Measurements from ENCODE around the gene NDUFA12. TPM values are rescaled to one million over a fixed set of nuclear protein-coding genes. Genes with fewer than 3 reads are reported as not detected.

Gene NDUFA12
- total RNA-seq: 100 to 1,000 TPM in 1 of 4 donors, 10 to 100 TPM in 3; 54.7 to 133 (median 89.0) TPM

DNA sequence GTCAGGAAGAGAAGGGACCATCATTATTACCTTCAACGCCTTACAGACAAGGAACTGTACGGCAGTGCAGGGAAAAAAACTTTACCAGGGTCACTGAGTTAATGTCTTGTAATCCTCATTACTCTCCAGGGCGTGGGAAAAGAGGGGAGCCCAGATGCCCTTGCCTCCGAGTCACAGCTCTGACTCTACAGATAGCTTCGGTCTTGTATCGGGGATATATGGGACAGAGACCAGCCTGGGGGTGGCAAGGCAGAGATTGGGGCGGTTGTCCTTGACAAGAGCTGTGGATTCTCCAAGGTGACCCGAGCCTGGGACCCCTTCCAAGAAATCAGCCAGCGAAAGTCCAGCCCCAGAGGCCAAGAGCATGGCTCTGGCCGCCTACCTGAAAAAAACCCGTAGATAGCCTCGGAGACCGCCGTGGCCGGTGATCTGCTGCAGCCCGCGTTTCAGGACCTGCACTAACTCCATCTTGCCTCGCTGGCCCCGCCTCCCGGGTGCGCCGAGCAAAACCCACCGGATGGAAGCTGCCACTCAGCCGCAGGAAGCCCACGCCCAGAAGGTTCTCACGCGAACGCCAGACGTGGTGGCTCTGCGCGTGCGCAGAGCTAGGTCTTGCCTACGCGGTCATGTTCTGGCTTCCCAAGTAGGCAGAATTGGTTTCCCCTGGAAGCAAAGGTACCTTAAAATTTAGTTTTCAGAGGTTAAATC lies at the start of gene NDUFA12:
Gene NDUFA12, minus strand, starts transcription at position 485 of the 708 bp plus-strand sequence. Its CDS starts 17 bp downstream, at position 468.
- no peaks in the 10 kb centered on the region for H3K27me3 ChIP-seq
- DNase-seq: peak; percentile 94 to 98 (median 96)
- H3K9me3 ChIP-seq: peaks cover 0 to 4% (median 0%) of the 10 kb centered on the region in 4 donors
- H3K36me3 ChIP-seq: peaks cover 0 to 8% (median 0%) of the 10 kb centered on the region in 3 donors
- peaks cover 0 to 27% (median 0%) of the 10 kb centered on the region in 4 donors for H3K4me1 ChIP-seq
- peak within 1 kb of the TSS; percentile 76 to 98 (median 83) for H3K4me3 ChIP-seq
- H3K27ac ChIP-seq: peak within 1 kb of the TSS; percentile 81 to 88 (median 86)
- TF ChIP-seq, protein P1, sequence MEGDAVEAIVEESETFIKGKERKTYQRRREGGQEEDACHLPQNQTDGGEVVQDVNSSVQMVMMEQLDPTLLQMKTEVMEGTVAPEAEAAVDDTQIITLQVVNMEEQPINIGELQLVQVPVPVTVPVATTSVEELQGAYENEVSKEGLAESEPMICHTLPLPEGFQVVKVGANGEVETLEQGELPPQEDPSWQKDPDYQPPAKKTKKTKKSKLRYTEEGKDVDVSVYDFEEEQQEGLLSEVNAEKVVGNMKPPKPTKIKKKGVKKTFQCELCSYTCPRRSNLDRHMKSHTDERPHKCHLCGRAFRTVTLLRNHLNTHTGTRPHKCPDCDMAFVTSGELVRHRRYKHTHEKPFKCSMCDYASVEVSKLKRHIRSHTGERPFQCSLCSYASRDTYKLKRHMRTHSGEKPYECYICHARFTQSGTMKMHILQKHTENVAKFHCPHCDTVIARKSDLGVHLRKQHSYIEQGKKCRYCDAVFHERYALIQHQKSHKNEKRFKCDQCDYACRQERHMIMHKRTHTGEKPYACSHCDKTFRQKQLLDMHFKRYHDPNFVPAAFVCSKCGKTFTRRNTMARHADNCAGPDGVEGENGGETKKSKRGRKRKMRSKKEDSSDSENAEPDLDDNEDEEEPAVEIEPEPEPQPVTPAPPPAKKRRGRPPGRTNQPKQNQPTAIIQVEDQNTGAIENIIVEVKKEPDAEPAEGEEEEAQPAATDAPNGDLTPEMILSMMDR (IDR thresholded peaks at IDR 0.05): no peak
- TF ChIP-seq POLR2A (IDR thresholded peaks at IDR 0.05): peak; percentile 60 to 72

- no peak overlapping the region for H3K27ac ChIP-seq
- no peaks in the 10 kb centered on the region for H3K4me1 ChIP-seq
- no peaks in the 10 kb centered on the region for H3K9me3 ChIP-seq
- no peaks in the 10 kb centered on the region for H3K27me3 ChIP-seq
- TF ChIP-seq, protein P1 (IDR thresholded peaks at IDR 0.05): no peak
- TF ChIP-seq POLR2A (IDR thresholded peaks at IDR 0.05): no peak
- H3K36me3 ChIP-seq: peaks cover 0 to 64% (median 0%) of the 10 kb centered on the region in 3 donors
- H3K4me3 ChIP-seq: no peak overlapping the region
- no peak for DNase-seq
Observed at GRCh38 chr12:95051241-95051640, 47.7 kb upstream of the NDUFA12 start.

GRCh38 chr12:95037906-95038305 lies 34.4 kb upstream of the NDUFA12 start:
- Histone ChIP-seq H3K4me3 (no peak overlapping the region), H3K9me3 (no peaks in the 10 kb centered on the region), H3K36me3 (peaks cover 0 to 72% (median 0%) of the 10 kb centered on the region in 3 donors), H3K4me1 (no peaks in the 10 kb centered on the region), H3K27ac (no peak overlapping the region), H3K27me3 (no peaks in the 10 kb centered on the region)
- no peak for DNase-seq
- no peak for TF ChIP-seq POLR2A (IDR thresholded peaks at IDR 0.05)
- TF ChIP-seq, protein P1 (IDR thresholded peaks at IDR 0.05): no peak

DNA sequence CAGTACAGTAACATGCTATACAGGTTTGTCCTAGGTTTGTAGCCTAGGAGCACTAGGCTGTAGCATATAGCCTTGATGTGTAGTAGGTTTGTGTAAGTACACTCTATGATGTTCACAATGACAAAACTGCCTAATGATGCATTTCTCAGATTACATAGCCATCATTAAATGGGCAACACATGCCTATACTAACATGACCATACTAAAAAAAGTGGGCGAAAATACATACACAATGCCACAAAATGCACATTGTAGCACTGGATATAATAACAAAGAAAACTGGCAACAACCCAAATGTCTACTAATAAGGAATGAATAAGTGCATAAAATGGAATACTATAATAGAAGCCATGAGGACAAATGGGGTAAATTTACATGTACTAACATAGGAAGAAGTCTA lies 31.3 kb upstream of the NDUFA12 start:
- H3K4me3 ChIP-seq: no peak overlapping the region
- no peaks in the 10 kb centered on the region for H3K27me3 ChIP-seq
- H3K9me3 ChIP-seq: no peaks in the 10 kb centered on the region
- no peaks in the 10 kb centered on the region for H3K4me1 ChIP-seq
- no peak for DNase-seq
- TF ChIP-seq POLR2A (IDR thresholded peaks at IDR 0.05): no peak
- TF ChIP-seq, protein P1 (IDR thresholded peaks at IDR 0.05): no peak
- no peak overlapping the region for H3K27ac ChIP-seq
- peaks cover 0 to 77% (median 0%) of the 10 kb centered on the region in 3 donors for H3K36me3 ChIP-seq

DNA sequence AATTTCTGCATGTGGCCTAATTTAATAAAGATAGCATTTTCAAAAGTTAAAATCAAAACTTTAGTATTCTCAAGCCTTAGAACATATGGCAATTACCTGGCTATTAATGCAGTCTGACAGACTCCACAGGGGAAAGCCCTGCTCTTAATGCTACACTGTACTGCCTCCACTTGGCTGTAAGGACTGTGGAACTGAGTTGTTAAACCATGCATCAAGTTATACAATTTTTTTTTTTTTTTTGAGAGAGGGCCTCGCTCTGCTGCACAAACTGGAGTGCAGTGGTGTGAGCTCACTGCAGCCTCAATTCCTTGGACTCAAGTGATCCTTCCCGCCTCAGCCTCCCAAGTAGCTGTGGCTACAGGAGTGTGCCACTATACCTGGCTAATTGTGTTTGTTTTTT lies 19.0 kb upstream of the NDUFA12 start:
- H3K36me3 ChIP-seq: peaks cover 0 to 33% (median 0%) of the 10 kb centered on the region in 3 donors
- H3K4me1 ChIP-seq: no peaks in the 10 kb centered on the region
- no peak overlapping the region for H3K27ac ChIP-seq
- H3K9me3 ChIP-seq: no peaks in the 10 kb centered on the region
- no peak for DNase-seq
- H3K27me3 ChIP-seq: no peaks in the 10 kb centered on the region
- no peak overlapping the region for H3K4me3 ChIP-seq
- TF ChIP-seq POLR2A (IDR thresholded peaks at IDR 0.05): no peak
- TF ChIP-seq, protein P1 (IDR thresholded peaks at IDR 0.05): no peak

All from Peyer's patch (tissue), 4 donors.